ENCODE measurements around the gene TOMT.

TOMT gene

DNA sequence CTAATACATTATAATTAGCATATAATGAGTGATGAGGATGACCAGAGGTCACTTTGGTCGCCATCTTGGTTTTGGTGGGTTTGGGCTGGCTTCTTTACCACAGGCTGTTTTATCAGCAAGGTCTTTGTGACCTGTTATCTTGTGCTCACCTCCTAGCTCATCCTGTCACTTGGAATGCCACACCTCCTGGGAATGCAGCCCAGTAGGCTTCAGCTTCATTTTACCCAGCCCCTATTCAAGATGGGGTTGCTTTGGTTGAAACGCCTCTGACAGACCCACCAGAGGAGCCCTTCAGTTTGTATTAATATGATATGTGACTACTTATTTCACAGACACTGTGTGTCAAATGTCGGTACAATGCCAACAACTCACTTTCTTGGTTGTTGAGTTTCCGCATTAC, 50.0 kb downstream of the TOMT start:
- TF ChIP-seq SIN3A (IDR thresholded peaks at IDR 0.05; ENCODE audit: borderline replicate concordance, insufficient read depth, low read length) (no peak), TAF1 (IDR thresholded peaks at IDR 0.05; ENCODE audit: borderline replicate concordance, insufficient read depth, low read length) (no peak), POLR2AphosphoS5 (IDR thresholded peaks at IDR 0.05; ENCODE audit: low read depth, low read length) (no peak), FOXP2 (optimal IDR thresholded peaks at IDR 0.05; ENCODE audit: borderline replicate concordance, extremely low read depth, extremely low read length, insufficient read depth) (no peak)
- TF ChIP-seq, protein P1, sequence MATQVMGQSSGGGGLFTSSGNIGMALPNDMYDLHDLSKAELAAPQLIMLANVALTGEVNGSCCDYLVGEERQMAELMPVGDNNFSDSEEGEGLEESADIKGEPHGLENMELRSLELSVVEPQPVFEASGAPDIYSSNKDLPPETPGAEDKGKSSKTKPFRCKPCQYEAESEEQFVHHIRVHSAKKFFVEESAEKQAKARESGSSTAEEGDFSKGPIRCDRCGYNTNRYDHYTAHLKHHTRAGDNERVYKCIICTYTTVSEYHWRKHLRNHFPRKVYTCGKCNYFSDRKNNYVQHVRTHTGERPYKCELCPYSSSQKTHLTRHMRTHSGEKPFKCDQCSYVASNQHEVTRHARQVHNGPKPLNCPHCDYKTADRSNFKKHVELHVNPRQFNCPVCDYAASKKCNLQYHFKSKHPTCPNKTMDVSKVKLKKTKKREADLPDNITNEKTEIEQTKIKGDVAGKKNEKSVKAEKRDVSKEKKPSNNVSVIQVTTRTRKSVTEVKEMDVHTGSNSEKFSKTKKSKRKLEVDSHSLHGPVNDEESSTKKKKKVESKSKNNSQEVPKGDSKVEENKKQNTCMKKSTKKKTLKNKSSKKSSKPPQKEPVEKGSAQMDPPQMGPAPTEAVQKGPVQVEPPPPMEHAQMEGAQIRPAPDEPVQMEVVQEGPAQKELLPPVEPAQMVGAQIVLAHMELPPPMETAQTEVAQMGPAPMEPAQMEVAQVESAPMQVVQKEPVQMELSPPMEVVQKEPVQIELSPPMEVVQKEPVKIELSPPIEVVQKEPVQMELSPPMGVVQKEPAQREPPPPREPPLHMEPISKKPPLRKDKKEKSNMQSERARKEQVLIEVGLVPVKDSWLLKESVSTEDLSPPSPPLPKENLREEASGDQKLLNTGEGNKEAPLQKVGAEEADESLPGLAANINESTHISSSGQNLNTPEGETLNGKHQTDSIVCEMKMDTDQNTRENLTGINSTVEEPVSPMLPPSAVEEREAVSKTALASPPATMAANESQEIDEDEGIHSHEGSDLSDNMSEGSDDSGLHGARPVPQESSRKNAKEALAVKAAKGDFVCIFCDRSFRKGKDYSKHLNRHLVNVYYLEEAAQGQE (IDR thresholded peaks at IDR 0.05; ENCODE audit: insufficient read depth in 1 of 2, low read depth in 2 of 2, low read length in 2 of 2): no peak

DNA sequence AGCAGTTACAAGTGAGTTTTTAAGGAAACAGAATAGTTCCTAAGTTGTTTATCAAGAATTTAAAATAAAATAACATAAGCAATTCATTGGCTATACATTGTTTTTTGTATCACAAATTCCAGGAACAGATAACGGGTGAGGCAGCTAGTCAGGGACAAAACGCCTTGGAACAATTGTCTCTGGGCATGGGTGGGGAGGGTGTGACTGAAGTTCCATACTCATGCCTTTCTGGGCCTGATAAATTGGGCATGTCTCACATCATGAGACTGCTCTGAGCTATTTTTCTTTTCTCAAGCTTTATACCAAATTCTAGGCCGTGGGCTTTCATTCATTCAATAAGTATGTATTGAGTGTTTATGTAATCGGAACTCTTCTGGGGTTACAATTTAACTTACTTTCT, 51.4 kb downstream of the TOMT start:
- no peak for TF ChIP-seq TAF1 (IDR thresholded peaks at IDR 0.05; ENCODE audit: borderline replicate concordance, insufficient read depth, low read length)
- TF ChIP-seq SIN3A (IDR thresholded peaks at IDR 0.05; ENCODE audit: borderline replicate concordance, insufficient read depth, low read length): no peak
- TF ChIP-seq, protein P1 (IDR thresholded peaks at IDR 0.05; ENCODE audit: insufficient read depth in 1 of 2, low read depth in 2 of 2, low read length in 2 of 2): no peak
- TF ChIP-seq FOXP2 (optimal IDR thresholded peaks at IDR 0.05; ENCODE audit: borderline replicate concordance, extremely low read depth, extremely low read length, insufficient read depth): no peak
- no peak for TF ChIP-seq POLR2AphosphoS5 (IDR thresholded peaks at IDR 0.05; ENCODE audit: low read depth, low read length)
